Adrenal gland (tissue), 12 donors: ENCODE measurements around the gene AFAP1. TPM values are rescaled to one million over a fixed set of nuclear protein-coding genes. Genes with fewer than 3 reads are reported as not detected.

Source experiments
- DNase-seq, 7 donors: peaks; one replicate each; pipeline ENCODE4 v3.0.0-alpha.2; 2019 to 2020
- H3K27ac ChIP-seq, 5 donors: fragments of 200-600 bp; sonication (generic) in 4 of 5; 1 replicate in 3 of 5; 2 replicates in 2 of 5; pipeline versions ENCODE4 v1.5.1 to v1.8.0; 2016 to 2020; ENCODE audit warnings: mild to moderate bottlenecking in 1 of 5
- H3K27me3 ChIP-seq: fragments of 200-600 bp; 2 replicates; pipeline ENCODE4 v1.8.0; 2021
- H3K36me3 ChIP-seq, 2 donors: fragments of 200-600 bp; replicated peaks in 1 of 2; 1 replicate in 1 of 2; 2 replicates in 1 of 2; pipeline versions ENCODE4 v1.5.1 to v1.8.0; 2018 to 2022
- H3K4me1 ChIP-seq, 2 donors: fragments of 200-600 bp; replicated peaks in 1 of 2; 1 replicate in 1 of 2; 2 replicates in 1 of 2; pipeline versions ENCODE4 v1.5.1 to v1.8.0; 2018 to 2021
- H3K4me3 ChIP-seq, 4 donors: fragments of 200-600 bp; sonication (generic) in 3 of 4; one replicate each; pipeline ENCODE4 v1.5.1; 2016 to 2018
- H3K9me3 ChIP-seq, 3 donors: fragments of 200-600 bp; sonication (generic) in 1 of 3; replicated peaks in 1 of 3; 1 replicate in 2 of 3; 2 replicates in 1 of 3; pipeline versions ENCODE4 v1.5.1 to v1.8.0; 2016 to 2021
- POLR2A ChIP-seq, 2 donors: fragments of 450-650 bp; IDR thresholded peaks; one replicate each; pipeline ENCODE4 v1.6.1; 2017; ENCODE audit warnings: antibody characterized with exemption in 2 of 2, mild to moderate bottlenecking in 2 of 2, moderate library complexity in 1 of 2
- WGBS, 4 donors: extraction: QIAGEN DNeasy Blood & Tissue Kit in 2 of 4; methylation state at CpG; one replicate each; pipeline versions ENCODE4 v1.1.5 to v1.1.7; 2013 to 2017; 5-methylcytosine and 5-hydroxymethylcytosine counted together
- intact Hi-C, 2 donors: fragments of 100-400 bp; cut with DNase I; formaldehyde crosslinking; loops; one replicate each; pipeline versions ENCODE4 v1.14.1 to v1.15.0; 2022 to 2023
- polyA plus RNA-seq, 3 donors: library from polyadenylated mRNA; stranded (reverse); fragments of 200-250 nt in 2 of 3; fragments of 350-450 nt in 1 of 3; fragmentation: Illumina TruSeq in 1 of 3; extraction: RNeasy Lipid Tissue Mini Kit (QIAGEN cat#74804) in 1 of 3; gene quantifications; one replicate each; pipeline ENCODE4 v1.2.3, GENCODE V29; 2013 to 2014
- total RNA-seq, 9 donors: library from RNA; depleted of rRNA in 4 of 9; stranded (reverse); fragments of >200 nt in 4 of 9; fragments of 120-200 nt in 1 of 9; fragmentation: NEBNext Ultra II Directional in 1 of 9; extraction: Animal tissue kit (Norgen Biotek cat#: 25700) in 1 of 9; gene quantifications; one replicate each; pipeline versions ENCODE4 v1.1.0 to v1.2.4, GENCODE V29; 2013 to 2023
- TF ChIP-seq, protein P1 (sequence below), 6 experiments: fragments of 450-650 bp in 4 of 6; fragments of 200-600 bp in 2 of 6; sonication (generic) in 1 of 6; IDR thresholded peaks; 1 replicate in 5 of 6; 2 replicates in 1 of 6; pipeline versions ENCODE4 v1.5.1 to v1.8.0; 2016 to 2021; ENCODE audit warnings: antibody characterized with exemption in 6 of 6, mild to moderate bottlenecking in 2 of 6, moderate library complexity in 1 of 6
- donor health status: healthy with polysubstance abuse.
- donor health status: Bipolar disorder and iron deficiency.
- donor health status: DM: yes; HTN: yes; CAD: no.
- donor health status: DM: no; HTN: no; CAD: no.
- donor health status: DM: no; HTN: no; CAD: no.
- donor health status: DM: yes; HTN: yes; CAD: no.

The AFAP1 gene
- total and polyA plus RNA-seq, 12 donors = 3.3 to 16.1 (median 9.8) TPM

- TF ChIP-seq, protein P1, sequence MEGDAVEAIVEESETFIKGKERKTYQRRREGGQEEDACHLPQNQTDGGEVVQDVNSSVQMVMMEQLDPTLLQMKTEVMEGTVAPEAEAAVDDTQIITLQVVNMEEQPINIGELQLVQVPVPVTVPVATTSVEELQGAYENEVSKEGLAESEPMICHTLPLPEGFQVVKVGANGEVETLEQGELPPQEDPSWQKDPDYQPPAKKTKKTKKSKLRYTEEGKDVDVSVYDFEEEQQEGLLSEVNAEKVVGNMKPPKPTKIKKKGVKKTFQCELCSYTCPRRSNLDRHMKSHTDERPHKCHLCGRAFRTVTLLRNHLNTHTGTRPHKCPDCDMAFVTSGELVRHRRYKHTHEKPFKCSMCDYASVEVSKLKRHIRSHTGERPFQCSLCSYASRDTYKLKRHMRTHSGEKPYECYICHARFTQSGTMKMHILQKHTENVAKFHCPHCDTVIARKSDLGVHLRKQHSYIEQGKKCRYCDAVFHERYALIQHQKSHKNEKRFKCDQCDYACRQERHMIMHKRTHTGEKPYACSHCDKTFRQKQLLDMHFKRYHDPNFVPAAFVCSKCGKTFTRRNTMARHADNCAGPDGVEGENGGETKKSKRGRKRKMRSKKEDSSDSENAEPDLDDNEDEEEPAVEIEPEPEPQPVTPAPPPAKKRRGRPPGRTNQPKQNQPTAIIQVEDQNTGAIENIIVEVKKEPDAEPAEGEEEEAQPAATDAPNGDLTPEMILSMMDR (IDR thresholded peaks at IDR 0.05) = no peak
- TF ChIP-seq POLR2A (IDR thresholded peaks at IDR 0.05) = no peak
- WGBS, 4 donors = 70 to 73% (median 72%) methylated on average over 9 of the region's 9 CpGs
- intact Hi-C loops = no loop called here
Observed at GRCh38 chr4:7899184-7899869, 40.3 kb downstream of the AFAP1 start.

DNA sequence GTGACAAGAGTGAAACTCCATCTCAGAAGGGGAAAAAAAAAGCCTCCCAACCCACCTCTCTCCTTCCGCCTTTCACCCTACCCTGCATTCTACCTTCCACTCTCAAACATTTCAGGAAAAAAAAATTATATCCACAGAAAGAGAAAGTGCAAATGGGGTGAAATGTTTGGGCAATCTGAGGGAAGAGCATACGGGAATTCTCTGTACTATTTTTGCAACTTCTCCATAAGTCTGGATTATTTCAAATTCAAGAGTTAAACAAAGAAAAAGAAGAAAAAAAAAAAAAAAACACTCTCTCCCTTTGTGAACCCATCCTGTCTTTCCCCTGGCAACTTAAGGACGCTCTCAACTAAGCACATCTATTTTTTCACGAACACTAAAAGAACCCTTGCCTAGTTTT lies 41.3 kb downstream of the AFAP1 start:
- 82 to 85% (median 84%) methylated on average over 4 of the region's 4 CpGs for WGBS, 4 donors

More at GRCh38 chr4:7899184-7899869, 40.3 kb downstream of the AFAP1 start:
- H3K4me1 ChIP-seq = peaks cover 0 to 5% of the 10 kb centered on the region in 2 donors
- no peak for DNase-seq
- no peak overlapping the region for H3K4me3 ChIP-seq
- H3K27me3 ChIP-seq = no peaks in the 10 kb centered on the region
- no peak overlapping the region for H3K27ac ChIP-seq
- H3K9me3 ChIP-seq = no peaks in the 10 kb centered on the region
- H3K36me3 ChIP-seq = no peaks in the 10 kb centered on the region

DNA sequence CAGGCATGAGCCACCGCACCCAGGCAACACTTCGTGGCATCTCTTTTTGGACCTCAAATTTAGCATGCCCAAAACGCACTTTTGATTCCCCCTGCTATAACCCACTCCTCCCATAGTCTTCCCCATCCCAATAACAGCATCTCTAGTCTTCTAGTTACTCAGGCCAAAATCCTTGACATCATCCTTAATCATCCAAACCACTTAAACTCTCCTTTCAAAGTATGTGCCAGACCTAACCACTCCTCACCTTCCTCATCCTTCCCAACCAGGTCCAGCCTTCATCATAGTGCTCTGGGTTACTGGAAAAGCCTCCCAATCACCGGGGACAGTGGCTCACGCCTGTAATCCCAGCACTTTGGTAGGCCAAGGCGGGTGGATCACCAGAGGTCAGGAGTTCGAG lies 41.9 kb downstream of the AFAP1 start:
- intact Hi-C loops = no loop called here
- H3K9me3 ChIP-seq = no peaks in the 10 kb centered on the region
- TF ChIP-seq, protein P1 (IDR thresholded peaks at IDR 0.05) = no peak
- no peak for TF ChIP-seq POLR2A (IDR thresholded peaks at IDR 0.05)
- no peaks in the 10 kb centered on the region for H3K27me3 ChIP-seq
- 88 to 98% (median 94%) methylated on average over 7 of the region's 7 CpGs for WGBS, 4 donors
- H3K36me3 ChIP-seq = no peaks in the 10 kb centered on the region
- H3K4me3 ChIP-seq = no peak overlapping the region
- no peaks in the 10 kb centered on the region for H3K4me1 ChIP-seq
- no peak for DNase-seq
- H3K27ac ChIP-seq = no peak overlapping the region

More for the DNA sequence above, 41.3 kb downstream of the AFAP1 start:
- H3K27me3 ChIP-seq = no peaks in the 10 kb centered on the region
- H3K4me1 ChIP-seq = no peaks in the 10 kb centered on the region
- no peaks in the 10 kb centered on the region for H3K36me3 ChIP-seq
- no peak overlapping the region for H3K27ac ChIP-seq
- H3K4me3 ChIP-seq = no peak overlapping the region
- H3K9me3 ChIP-seq = no peaks in the 10 kb centered on the region
- intact Hi-C loops = no loop called here
- DNase-seq = no peak
- TF ChIP-seq, protein P1 (IDR thresholded peaks at IDR 0.05) = no peak
- no peak for TF ChIP-seq POLR2A (IDR thresholded peaks at IDR 0.05)

DNA sequence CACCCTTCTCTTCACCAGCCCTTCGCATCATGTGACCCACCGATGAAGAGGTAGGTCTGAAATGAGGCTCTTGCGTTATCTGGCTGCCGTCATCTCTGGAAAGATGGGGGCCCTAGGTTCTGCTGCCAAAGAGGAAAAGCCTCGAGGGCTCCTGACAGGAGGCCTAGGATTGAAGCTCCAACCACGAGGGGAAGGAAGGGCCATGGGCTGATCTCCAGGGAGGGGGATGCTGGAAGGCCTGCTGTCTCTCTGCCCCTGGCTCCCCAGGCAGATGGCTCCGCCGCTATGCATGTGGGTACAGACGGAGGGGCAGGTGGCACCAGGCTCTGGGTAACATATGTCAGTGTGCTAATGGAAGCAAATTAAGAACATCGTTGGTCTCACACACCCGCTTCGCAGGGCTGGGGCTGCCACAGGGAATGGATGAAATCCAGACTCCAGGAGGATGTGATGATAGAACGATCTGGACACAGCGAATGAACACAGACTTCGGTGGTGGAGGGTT lies 44.9 kb downstream of the AFAP1 start:
- Histone ChIP-seq H3K36me3 (no peaks in the 10 kb centered on the region), H3K27ac (peak overlapping the region in 1 of 5 donors; percentile 26), H3K27me3 (no peaks in the 10 kb centered on the region), H3K9me3 (no peaks in the 10 kb centered on the region), H3K4me3 (no peak overlapping the region), H3K4me1 (peaks cover 0 to 23% of the 10 kb centered on the region in 2 donors)
- WGBS, 4 donors = 79 to 85% (median 82%) methylated on average over 12 to 15 of the region's 15 CpGs
- peak in 1 of 7 donors; percentile 78 for DNase-seq
- TF ChIP-seq POLR2A (IDR thresholded peaks at IDR 0.05) = no peak
- intact Hi-C loops = no loop called here
